Measurements from ENCODE around the gene GGT5.
"Not testable (repeated sequence)": the region's sequence is repeated elsewhere in the genome, so short reads cannot be mapped to it uniquely, and the experiment has no call there.

The GGT5 gene, protein sequence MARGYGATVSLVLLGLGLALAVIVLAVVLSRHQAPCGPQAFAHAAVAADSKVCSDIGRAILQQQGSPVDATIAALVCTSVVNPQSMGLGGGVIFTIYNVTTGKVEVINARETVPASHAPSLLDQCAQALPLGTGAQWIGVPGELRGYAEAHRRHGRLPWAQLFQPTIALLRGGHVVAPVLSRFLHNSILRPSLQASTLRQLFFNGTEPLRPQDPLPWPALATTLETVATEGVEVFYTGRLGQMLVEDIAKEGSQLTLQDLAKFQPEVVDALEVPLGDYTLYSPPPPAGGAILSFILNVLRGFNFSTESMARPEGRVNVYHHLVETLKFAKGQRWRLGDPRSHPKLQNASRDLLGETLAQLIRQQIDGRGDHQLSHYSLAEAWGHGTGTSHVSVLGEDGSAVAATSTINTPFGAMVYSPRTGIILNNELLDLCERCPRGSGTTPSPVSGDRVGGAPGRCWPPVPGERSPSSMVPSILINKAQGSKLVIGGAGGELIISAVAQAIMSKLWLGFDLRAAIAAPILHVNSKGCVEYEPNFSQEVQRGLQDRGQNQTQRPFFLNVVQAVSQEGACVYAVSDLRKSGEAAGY

GRCh38 chr22:24245030-24245431 is at the start of gene GGT5:
TSS of gene GGT5 (minus strand) at chr22:24245082. CDS start at chr22:24244725, 357 bp downstream.
- not testable (repeated sequence) for DNase-seq (ENCODE audit: low read depth in 2 of 2)

- not testable (repeated sequence) for DNase-seq (ENCODE audit: low read depth in 2 of 2)
Observed at GRCh38 chr22:24292202-24292830, 47.4 kb upstream of the GGT5 start.

GRCh38 chr22:24291515-24292201 is 46.8 kb upstream of the GGT5 start:
- no peak for DNase-seq (ENCODE audit: low read depth in 2 of 2)

DNA sequence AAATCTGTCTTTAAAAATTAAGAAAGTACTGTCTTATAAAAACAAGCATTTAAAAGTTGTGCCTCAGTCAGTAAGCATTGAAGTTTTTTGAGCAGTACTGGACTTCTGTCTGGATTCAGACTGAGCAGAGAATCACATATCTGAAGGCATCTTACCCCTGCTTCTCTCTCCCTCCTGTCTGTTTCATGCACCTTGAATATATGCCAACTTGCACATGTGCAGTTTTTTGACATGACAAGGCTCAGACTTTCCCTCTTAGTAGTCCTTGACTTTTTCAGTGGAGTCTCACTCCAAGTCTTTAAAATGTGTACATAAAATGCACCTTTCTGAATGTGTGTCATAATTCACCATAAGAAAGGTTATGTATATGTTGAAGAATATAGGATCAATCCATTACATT is 45.6 kb upstream of the GGT5 start:
- DNase-seq (ENCODE audit: low read depth in 2 of 2): no peak

GRCh38 chr22:24289741-24290163 is 44.9 kb upstream of the GGT5 start:
- no peak for DNase-seq (ENCODE audit: low read depth in 2 of 2)

DNA sequence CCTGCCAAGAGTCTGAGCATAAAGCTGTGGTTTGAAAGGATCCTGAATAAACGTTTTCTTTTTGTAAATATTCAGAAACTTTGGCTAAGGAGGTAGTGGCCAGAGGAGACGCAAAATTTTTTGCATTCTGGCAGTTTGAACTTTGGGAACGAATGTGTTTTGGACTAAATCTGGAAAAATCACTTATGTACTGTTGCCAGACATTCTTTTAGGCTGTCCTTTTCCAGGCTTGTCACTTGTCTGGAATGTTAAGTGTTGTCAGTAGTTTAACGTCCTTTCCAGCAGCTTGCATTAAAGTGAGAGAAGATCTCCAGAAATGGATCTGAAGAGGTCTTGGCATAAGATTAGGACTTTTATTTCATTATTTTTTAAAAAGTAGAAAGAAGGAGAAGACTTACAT is 44.2 kb upstream of the GGT5 start:
- no peak for DNase-seq (ENCODE audit: low read depth in 2 of 2)

GRCh38 chr22:24287801-24288200 is 42.9 kb upstream of the GGT5 start:
- DNase-seq (ENCODE audit: low read depth in 2 of 2): not testable (repeated sequence)

DNA sequence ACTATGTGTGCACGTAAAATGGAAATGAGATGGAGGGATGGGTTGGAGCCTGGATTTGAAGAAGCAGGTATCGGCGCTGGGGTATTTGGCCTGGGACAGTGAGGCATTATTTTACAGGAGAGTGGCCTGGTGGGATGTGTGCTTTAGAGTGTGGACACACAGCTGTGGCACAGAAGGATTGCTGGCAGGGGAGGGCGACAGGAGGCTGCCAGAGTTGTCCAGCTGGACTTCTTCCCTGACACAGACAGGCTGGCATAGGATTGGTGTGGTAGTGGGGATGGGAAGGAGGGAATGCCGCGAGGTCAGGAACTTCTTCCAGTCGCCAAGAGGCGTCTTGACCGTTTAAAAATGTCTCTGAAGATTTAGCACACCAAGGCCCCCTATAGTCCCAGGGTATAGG is 42.3 kb upstream of the GGT5 start:
- DNase-seq (ENCODE audit: low read depth in 2 of 2): not testable (repeated sequence)

DNA sequence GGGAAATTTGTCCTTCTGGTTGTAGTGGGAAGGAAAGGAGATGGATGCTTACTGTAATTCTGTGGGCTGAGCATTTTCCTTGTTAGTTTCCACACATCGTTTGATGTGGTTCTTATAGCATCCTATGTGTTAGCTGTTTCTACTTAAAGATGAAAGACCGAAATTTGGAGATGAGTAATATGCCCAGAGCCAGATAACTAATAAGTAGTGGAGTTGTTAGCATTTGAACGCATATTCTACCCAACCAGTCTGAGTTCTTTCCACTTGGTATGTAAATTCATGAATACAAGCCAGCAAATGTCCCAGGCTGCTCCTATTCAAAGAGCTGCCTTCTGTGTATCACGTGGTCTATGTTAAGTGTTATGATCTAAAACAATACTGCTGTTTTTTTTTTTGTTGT is 40.4 kb upstream of the GGT5 start:
- no peak for DNase-seq (ENCODE audit: low read depth in 2 of 2)

GRCh38 chr22:24284747-24285203 is 39.9 kb upstream of the GGT5 start:
- DNase-seq (ENCODE audit: low read depth in 2 of 2): no peak

DNA sequence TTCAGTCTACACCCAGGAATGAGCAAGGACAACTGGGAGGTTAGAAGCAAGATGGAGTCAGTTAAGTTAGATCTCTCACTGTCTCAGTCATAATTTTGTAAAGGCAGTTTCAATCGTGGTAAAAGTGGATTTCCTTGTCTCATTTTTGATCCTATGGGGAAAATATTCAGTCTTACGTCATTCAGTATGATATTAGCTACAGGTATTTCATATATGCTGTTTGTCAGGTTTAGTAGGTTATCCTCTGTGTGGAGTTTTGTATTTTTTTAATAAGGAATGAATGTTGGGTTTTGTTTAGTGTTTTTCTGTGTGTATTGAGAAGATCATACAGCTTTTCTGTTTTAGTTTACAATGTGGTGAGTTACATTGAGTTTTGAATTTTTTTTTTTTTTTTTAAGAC is 37.5 kb upstream of the GGT5 start:
- no peak for DNase-seq (ENCODE audit: low read depth in 2 of 2)

- not testable (repeated sequence) for DNase-seq (ENCODE audit: low read depth in 2 of 2)
Observed at GRCh38 chr22:24280363-24280762, 35.5 kb upstream of the GGT5 start.

DNA sequence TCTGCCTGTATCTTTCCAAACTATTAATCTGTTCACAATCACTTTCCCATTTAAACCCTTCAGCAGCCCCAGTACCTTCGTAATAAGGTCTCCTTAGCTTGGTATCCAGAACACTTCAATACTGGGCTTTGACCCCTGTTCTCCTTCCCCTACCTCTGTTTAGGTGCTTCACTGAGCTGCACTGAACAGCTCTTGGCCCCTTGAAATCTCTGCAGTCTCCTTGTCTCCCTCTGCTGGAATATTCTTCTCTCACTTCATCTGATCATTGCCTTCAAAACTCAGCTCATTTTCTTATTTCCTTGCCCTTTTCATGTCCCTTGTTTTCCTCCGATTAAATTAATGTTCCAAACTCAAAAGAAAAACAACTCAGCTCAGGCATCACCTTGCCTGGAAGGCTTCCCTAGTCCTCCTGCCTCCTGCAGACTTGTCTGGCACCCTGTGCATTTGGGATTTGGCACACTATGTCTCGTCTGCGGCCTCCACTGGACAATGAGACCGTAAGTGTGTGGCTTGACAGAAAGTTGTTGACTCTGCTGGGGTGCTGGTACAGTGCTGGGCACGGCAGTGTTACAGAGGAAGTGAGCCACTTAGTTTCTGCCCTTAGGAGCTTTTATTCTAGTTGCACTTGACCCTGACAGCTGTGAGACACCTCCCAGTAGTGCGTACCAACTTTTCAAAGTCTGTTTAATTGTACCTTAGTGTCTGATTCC is 30.0 kb upstream of the GGT5 start:
- DNase-seq (ENCODE audit: low read depth in 2 of 2): not testable (repeated sequence)

GRCh38 chr22:24273906-24274305 is 29.0 kb upstream of the GGT5 start:
- not testable (repeated sequence) for DNase-seq (ENCODE audit: low read depth in 2 of 2)

GRCh38 chr22:24273031-24273430 is 28.1 kb upstream of the GGT5 start:
- not testable (repeated sequence) for DNase-seq (ENCODE audit: low read depth in 2 of 2)

DNA sequence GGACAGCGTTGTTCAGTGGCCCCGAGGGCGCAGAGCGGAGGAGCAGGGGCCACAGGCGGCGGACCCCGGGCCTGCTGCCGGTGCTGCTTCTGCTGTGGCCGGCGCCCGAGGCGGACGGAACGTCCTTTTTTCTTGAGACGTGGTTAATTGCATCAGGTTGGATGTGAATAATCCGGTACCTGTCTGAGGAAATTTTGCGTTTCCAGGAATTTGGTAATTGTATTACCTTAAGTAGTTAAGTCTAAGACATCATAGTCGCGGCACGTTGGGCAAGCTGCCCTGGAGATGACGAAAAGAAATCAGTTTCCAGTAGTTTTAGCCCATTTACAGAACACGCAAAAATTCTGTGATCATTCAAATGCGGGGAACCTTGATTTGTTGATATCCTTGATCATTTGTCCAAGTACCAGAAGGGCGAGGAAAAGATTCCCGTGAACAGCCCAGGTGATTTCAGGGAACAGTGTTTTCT is 26.5 kb upstream of the GGT5 start:
- no peak for DNase-seq (ENCODE audit: low read depth in 2 of 2)

GRCh38 chr22:24270556-24271385 is 25.9 kb upstream of the GGT5 start, which contains the start of gene SPECC1L:
TSS of gene SPECC1L (plus strand) at chr22:24270831. CDS start at chr22:24302232, 31,401 bp downstream.
- peak; percentile 85 to 86 for DNase-seq (ENCODE audit: low read depth in 2 of 2)

DNA sequence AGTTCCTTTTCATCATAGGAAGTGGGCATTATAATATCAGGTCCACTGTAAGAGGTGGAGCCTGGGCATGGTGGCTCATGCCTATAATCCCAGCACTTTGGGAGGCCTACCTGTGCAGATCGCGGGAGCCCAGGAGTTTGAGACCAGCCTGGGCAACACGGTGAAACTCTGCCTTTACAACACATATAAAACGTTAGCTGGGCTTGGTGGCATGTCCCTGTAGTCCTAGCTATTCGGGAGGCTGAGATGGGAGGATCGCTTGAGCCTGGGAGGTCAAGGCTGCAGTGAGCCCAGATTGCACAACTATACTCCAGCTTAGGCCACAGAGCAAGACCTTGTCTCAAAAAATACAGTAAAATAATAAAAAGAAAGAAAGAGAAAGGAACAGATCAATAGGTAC is 21.6 kb upstream of the GGT5 start:
- not testable (repeated sequence) for DNase-seq (ENCODE audit: low read depth in 2 of 2)

GRCh38 chr22:24265734-24266133 is 20.9 kb upstream of the GGT5 start:
- DNase-seq (ENCODE audit: low read depth in 2 of 2): no peak

GRCh38 chr22:24264329-24264896 is 19.5 kb upstream of the GGT5 start:
- not testable (repeated sequence) for DNase-seq (ENCODE audit: low read depth in 2 of 2)
